ENCODE results near the gene SCFD1.
"Not testable (repeated sequence)": the region's sequence is repeated elsewhere in the genome, so short reads cannot be mapped to it uniquely, and the experiment has no call there.

Gene SCFD1

DNA sequence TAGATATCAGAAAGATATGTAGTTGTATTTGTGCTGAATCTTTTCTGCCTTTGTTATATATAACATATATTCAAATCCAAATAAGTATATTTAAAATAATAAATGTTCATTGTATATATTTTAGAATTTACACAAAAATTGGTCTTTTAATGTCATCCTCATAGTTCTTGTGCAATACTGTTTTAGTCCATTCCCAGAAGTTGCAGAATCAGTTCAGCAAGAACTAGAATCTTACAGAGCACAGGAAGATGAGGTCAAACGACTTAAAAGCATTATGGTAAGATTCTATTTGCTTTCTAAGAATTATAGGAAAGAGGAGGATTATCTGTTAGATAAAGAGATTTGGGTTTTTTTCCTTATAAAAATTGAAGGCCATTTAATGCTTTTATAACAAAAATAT is 51.0 kb downstream of the SCFD1 start:
- no peak for DNase-seq (ENCODE audit: low read depth)

GRCh38 chr14:30678926-30679431 is 56.9 kb downstream of the SCFD1 start:
- no peak for DNase-seq (ENCODE audit: low read depth)

DNA sequence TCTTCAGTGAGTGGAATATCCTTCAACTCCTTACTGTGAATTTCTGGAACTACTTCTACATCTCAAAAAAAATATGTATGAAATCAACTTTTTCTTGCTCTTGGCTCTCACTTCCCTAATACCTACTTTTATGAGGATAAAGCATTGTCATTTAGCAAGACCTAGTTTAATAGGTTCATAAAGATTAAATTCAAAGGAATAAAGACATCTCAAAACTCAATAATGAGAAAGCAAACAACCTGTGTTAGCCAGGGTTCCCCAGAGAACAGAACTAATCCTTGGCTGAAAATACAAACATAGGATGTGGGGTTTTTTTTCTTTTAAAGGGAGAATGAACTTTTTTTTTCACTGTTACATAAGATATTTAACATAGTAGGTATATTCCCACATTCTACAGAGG is 57.9 kb downstream of the SCFD1 start:
- DNase-seq (ENCODE audit: low read depth): no peak

DNA sequence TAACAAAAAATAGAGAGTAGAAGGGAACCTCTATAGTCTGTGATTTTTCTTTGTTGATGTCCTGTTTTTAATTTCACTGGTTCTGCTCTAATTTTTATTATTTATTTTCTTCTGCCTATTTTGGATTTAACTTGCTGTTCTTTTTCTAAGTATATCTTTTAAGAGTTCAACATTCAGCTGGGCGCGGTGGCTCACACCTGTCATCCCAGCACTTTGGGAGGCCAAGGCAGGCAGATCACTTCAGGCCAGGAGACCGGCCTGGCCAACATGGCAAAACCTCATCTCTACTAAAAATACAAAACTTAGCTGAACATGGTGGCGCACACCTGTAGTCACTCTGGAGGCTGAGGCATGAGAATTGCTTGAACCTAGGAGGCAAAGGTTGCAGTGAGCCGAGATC is 58.7 kb downstream of the SCFD1 start:
- not testable (repeated sequence) for DNase-seq (ENCODE audit: low read depth)

DNA sequence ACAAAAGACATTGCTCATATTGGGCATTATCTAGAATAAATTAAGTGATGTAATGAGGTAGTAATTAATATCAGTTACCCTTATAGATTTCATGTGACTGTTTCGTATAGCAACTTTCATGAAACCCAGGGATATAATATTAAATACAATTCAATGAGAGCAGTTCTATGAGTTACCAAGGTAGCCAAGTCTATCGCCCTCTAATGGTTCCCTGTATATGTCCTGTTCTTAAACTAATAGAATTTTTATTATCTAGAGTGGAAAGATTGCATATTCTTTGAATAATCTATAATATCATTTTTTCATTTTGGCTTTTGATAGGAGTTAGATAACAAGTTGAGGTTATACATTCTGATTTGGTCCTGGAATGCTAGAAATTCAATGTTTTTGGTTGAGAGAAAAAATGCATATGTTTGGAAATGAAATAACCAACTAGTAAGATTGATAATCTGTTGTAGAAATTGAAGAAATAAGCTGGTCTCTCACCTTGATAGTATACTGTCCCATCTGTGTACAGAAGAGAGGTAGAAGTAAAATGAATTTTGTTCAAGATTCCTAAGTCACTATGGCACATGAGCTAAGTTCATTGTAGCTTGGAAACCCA is 59.7 kb downstream of the SCFD1 start:
- DNase-seq (ENCODE audit: low read depth): no peak

- not testable (repeated sequence) for DNase-seq (ENCODE audit: low read depth)
Measured at GRCh38 chr14:30690487-30691355, 68.6 kb downstream of the SCFD1 start.

GRCh38 chr14:30691751-30692398 is 69.8 kb downstream of the SCFD1 start:
- no peak for DNase-seq (ENCODE audit: low read depth)

DNA sequence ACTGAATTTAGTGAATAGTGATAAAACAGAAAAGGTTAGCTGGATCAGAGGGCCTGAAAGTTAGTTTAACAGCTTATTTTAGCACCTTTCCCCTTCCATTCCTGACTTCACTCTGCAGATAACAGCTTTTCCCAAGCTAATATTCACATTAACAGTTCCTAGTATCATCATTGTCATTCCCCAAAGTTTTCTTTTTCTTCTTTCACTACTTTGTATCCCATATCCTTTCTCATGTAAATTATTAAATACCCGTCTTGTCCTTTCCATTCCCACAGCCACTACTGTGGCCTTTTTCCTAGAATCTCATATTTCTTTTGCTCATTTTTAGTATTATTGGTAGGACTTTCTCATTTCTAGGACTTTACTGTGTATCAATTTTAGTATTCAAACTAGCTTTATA is 70.5 kb downstream of the SCFD1 start:
- no peak for DNase-seq (ENCODE audit: low read depth)

DNA sequence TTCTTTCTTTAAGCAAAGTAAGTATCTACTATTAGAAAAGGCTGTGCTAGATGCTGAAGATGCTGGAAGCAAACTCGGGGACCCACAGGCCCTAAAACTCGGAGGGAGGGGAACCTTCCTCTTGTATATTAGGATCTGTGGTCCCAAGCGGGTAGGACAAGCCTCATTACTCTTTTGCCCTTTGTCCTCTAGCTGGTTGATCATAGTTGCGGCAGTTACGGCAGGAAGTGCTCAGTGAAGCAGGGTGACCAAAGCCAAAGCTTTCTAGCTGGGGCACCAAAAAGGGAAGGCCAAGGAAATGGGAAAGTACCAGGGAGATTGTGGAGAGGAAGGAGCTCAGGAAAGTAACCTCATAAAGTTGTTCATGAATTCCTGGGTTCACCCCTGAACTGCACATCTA is 76.3 kb downstream of the SCFD1 start:
- no peak for DNase-seq (ENCODE audit: low read depth)

DNA sequence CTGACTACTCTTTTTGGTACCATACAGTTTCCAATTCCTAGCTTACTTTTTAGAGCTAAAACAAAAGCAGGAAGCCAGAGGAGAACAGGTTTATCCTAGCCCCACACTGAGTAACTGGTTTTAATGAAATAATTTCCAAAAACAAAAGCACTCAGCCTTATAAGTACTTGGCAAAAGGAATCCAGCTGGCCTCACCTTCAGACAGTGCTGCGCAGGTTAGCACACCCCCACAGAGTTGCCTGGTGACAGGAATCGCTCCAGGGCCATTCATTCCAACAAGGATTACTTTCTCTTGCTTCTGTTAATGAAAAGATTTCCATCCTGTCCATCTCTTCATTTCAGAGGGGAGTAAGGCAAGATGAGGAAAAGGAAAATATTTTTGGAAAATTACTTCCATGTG is 84.6 kb downstream of the SCFD1 start:
- no peak for DNase-seq (ENCODE audit: low read depth)

GRCh38 chr14:30708157-30708556 is 86.0 kb downstream of the SCFD1 start:
- no peak for DNase-seq (ENCODE audit: low read depth)

DNA sequence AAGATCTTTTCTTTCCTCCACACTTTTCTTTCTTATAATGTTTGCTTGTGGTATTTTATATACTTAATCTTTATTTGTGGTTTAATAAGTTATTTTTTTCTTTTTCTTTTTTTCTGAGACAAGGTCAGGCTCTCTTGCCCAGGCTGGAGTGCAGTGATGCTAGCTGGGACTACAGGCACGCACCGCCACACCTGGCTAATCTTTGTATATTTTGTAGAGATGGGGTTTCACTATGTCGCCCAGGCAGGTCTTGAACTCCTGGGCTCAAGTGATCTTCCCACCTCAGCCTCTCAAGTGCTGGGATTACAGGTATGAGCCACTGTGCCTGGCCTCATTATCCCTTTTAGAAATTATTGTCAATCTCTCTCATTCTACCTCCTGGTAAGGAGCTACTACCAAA is 87.1 kb downstream of the SCFD1 start:
- no peak for DNase-seq (ENCODE audit: low read depth)

GRCh38 chr14:30710876-30711275 is 88.8 kb downstream of the SCFD1 start:
- no peak for DNase-seq (ENCODE audit: low read depth)

DNA sequence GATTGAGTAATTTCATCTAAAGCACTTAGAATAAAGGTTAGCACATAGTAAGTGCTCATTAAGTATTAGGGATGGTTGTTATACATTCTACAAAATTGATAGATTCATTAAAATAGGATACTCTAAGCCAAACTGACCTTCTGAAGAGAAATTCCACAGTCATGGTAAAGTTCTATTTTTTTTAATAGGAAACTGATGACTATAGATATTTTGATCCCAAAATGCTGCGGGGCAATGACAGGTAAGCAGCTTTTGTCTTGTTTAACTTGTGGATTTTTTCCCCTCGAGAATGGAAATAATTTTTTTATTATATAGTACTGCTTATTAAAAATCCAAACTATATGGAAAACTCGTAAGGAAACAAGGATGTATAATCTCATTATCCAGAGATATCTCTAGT is 97.0 kb downstream of the SCFD1 start:
- no peak for DNase-seq (ENCODE audit: low read depth)

GRCh38 chr14:30725763-30726162 is 103.6 kb downstream of the SCFD1 start:
- no peak for DNase-seq (ENCODE audit: low read depth)

DNA sequence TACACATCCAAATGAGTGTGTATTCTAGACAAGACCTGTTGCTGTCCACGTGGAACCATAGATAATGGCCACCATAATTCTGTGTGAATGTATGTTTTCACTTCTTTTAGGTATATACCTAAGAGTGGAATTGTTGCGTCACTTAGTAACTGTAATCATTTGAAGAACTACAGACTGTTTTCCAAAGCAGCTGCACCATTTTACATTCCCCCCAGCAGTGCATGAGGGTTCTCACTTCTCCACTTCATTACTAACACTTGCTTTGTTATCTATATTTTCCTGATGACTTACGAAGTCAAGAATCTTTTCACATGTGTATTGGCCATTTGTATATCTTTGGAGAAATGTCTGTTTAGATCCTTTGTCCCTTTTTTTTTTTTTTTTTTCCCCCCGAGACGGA is 106.4 kb downstream of the SCFD1 start:
- no peak for DNase-seq (ENCODE audit: low read depth)

- no peak for DNase-seq (ENCODE audit: low read depth)
Measured at GRCh38 chr14:30737916-30738315, 115.8 kb downstream of the SCFD1 start.

- no peak for DNase-seq (ENCODE audit: low read depth)
Measured at GRCh38 chr14:30738978-30739377, 116.9 kb downstream of the SCFD1 start.

DNA sequence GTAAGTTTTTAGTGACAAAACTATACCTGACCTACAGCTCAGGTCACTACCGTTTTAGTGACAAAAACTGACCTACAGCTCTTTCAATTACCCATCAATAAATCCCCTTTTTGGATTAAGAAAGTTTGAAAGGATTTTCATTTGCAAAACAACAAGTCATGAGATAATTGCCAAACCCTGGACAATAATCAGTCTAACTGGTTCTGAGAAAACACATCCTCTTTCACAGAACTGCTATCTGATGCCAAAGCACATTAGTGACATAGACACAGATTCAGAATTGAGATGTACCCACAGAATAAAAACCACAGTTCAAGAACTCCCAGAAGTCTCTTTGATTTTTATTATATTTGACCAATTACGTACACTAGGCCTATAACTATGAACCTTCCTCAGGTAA is 126.2 kb downstream of the SCFD1 start:
- no peak for DNase-seq (ENCODE audit: low read depth)

- DNase-seq (ENCODE audit: low read depth): no peak
Measured at GRCh38 chr14:30751646-30752416, 129.7 kb downstream of the SCFD1 start.

DNA sequence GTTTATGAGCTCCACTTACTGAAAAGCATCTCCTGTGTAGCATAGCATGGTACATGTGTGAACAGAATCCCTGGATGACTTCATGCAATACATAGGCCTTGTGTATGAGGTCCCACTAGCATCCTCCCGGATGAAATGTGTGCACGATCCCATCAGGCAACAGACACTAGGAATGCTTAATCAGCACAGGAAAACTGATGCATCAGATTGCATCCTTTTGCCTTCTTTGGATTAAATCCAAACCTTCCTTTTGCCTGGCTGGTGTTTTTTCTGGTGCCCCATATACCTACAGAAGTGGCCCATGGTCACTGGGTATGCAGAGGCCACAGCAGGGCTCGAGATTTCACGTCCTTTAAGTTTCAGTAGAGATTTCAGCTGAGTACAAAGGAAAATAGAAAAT is 131.3 kb downstream of the SCFD1 start:
- no peak for DNase-seq (ENCODE audit: low read depth)

DNA sequence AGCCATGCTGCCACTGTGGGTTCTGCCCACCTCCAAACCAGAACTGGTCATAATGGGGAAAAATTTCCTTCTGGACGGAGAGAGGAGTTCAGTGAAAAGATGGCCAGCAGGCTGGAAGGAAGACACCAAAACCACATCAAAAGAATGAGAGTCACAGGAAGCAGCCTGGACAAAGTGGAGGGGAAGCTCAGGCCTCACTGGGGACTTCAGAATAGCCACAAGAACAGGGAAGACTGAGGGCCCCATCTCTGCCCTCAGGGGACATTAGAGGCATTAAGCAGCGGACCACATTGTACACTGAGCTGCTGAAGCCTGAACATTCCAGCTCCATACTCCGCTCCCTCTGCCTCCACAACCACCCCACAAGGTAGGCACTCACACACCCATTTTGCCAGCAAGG is 132.7 kb downstream of the SCFD1 start:
- DNase-seq (ENCODE audit: low read depth): no peak
